Neural progenitor cell (in vitro differentiated cells): ENCODE results near the gene AKAP1.

ENCODE experiments used
- CTCF ChIP-seq: fragments of 200-600 bp; sonication (generic); IDR thresholded peaks from 2 replicates; pipeline ENCODE4 v1.5.1; 2017; ENCODE audit warnings: antibody characterized with exemption, mild to moderate bottlenecking
- EZH2 ChIP-seq: fragments of 200-600 bp; sonication (generic); IDR thresholded peaks from 2 replicates; pipeline ENCODE4 v1.6.1; 2017; ENCODE audit warnings: antibody characterized with exemption, mild to moderate bottlenecking, moderate library complexity
- EZH2phosphoT487 ChIP-seq: fragments of 200-600 bp; sonication (generic); IDR thresholded peaks from 2 replicates; pipeline ENCODE4 v1.6.1; 2017; ENCODE audit warnings: antibody characterized with exemption

GRCh38 chr17:57110152-57110542 lies 25.1 kb downstream of the AKAP1 start:
- TF ChIP-seq EZH2phosphoT487 (no peak), CTCF (no peak), EZH2 (no peak)
